Left ventricle myocardium inferior (tissue), 1 donor: Measurements from ENCODE around the gene COL18A1. TPM values are rescaled to one million over a fixed set of nuclear protein-coding genes. Genes with fewer than 3 reads are reported as not detected.
A peak's percentile ranks its signal among the peaks of the same experiment; 100 is the strongest.

Experiments used
- DNase-seq: peaks from one replicate; pipeline ENCODE4 v3.0.0-alpha.2; 2020
- H3K27ac ChIP-seq: fragments of 200-600 bp; replicated peaks from 2 replicates; pipeline ENCODE4 v1.8.0; 2021
- H3K27me3 ChIP-seq: fragments of 200-600 bp; 2 replicates; pipeline ENCODE4 v1.8.0; 2021; ENCODE audit warnings: low read depth
- H3K36me3 ChIP-seq: fragments of 200-600 bp; 2 replicates; pipeline ENCODE4 v1.8.0; 2021
- H3K4me1 ChIP-seq: fragments of 200-600 bp; 2 replicates; pipeline ENCODE4 v1.8.0; 2021
- H3K4me3 ChIP-seq: fragments of 200-600 bp; 2 replicates; pipeline ENCODE4 v1.8.0; 2021; ENCODE audit warnings: mild to moderate bottlenecking, moderate library complexity
- H3K9me3 ChIP-seq: fragments of 200-600 bp; replicated peaks from 2 replicates; pipeline ENCODE4 v1.8.0; 2021
- CTCF ChIP-seq: fragments of 200-600 bp; IDR thresholded peaks from 2 replicates; pipeline ENCODE4 v1.8.0; 2021; ENCODE audit warnings: antibody characterized with exemption, mild to moderate bottlenecking, borderline replicate concordance
- intact Hi-C: fragments of 100-400 bp; cut with micrococcal nuclease; formaldehyde crosslinking; loops from one replicate; pipeline ENCODE4 v1.11.0; 2022
- total RNA-seq: library from RNA; stranded (reverse); fragmentation: NEBNext Ultra II Directional; extraction: Animal tissue kit (Norgen Biotek cat#: 25700); gene quantifications from one replicate; pipeline ENCODE4 v1.2.1, GENCODE V29; 2021
- donor health status: DM: no; HTN: yes; CAD: no; lungs with severe emphysema.

COL18A1 gene
- total RNA-seq, 1 donor from 2014 or later, result 66.5 TPM

GRCh38 chr21:45459171-45460010, 54.4 kb downstream of the COL18A1 start:
- no peak for TF ChIP-seq CTCF
- Histone ChIP-seq H3K27ac (no peak overlapping the region), H3K4me1 (peaks cover 28% of the 10 kb centered on the region), H3K4me3 (no peak overlapping the region), H3K27me3 (no peaks in the 10 kb centered on the region), H3K36me3 (peaks cover 28% of the 10 kb centered on the region), H3K9me3 (peaks cover 19% of the 10 kb centered on the region)
- intact Hi-C loops, result no loop called here
- DNase-seq, result peak; percentile 13

- no peak overlapping the region for H3K4me3 ChIP-seq
- intact Hi-C loops, result no loop called here
- peaks cover 28% of the 10 kb centered on the region for H3K36me3 ChIP-seq
- H3K27ac ChIP-seq, result no peak overlapping the region
- H3K27me3 ChIP-seq, result no peaks in the 10 kb centered on the region
- peaks cover 21% of the 10 kb centered on the region for H3K4me1 ChIP-seq
- H3K9me3 ChIP-seq, result peaks cover 19% of the 10 kb centered on the region
- TF ChIP-seq CTCF, result no peak
- DNase-seq, result peak; percentile 13
These were observed 55.1 kb downstream of the COL18A1 start for GRCh38 chr21:45460011-45460565.

GRCh38 chr21:45460611-45461368, 55.8 kb downstream of the COL18A1 start:
- no peak for DNase-seq
- no peak overlapping the region for H3K4me3 ChIP-seq
- H3K36me3 ChIP-seq, result peaks cover 28% of the 10 kb centered on the region
- no peak overlapping the region for H3K27ac ChIP-seq
- peaks cover 19% of the 10 kb centered on the region for H3K9me3 ChIP-seq
- TF ChIP-seq CTCF, result no peak
- no peaks in the 10 kb centered on the region for H3K27me3 ChIP-seq
- intact Hi-C loops, result no loop called here
- peaks cover 14% of the 10 kb centered on the region for H3K4me1 ChIP-seq

GRCh38 chr21:45461369-45461750, 56.4 kb downstream of the COL18A1 start:
- intact Hi-C loops, result no loop called here

More at GRCh38 chr21:45461369-45461750, 56.4 kb downstream of the COL18A1 start:
- H3K27me3 ChIP-seq, result no peaks in the 10 kb centered on the region
- no peak overlapping the region for H3K27ac ChIP-seq
- peaks cover 19% of the 10 kb centered on the region for H3K9me3 ChIP-seq
- peaks cover 23% of the 10 kb centered on the region for H3K36me3 ChIP-seq
- TF ChIP-seq CTCF, result no peak
- no peak overlapping the region for H3K4me3 ChIP-seq
- peak; percentile 5 for DNase-seq
- H3K4me1 ChIP-seq, result peaks cover 10% of the 10 kb centered on the region
